Measurements from ENCODE around the gene SYNE2.

DNA sequence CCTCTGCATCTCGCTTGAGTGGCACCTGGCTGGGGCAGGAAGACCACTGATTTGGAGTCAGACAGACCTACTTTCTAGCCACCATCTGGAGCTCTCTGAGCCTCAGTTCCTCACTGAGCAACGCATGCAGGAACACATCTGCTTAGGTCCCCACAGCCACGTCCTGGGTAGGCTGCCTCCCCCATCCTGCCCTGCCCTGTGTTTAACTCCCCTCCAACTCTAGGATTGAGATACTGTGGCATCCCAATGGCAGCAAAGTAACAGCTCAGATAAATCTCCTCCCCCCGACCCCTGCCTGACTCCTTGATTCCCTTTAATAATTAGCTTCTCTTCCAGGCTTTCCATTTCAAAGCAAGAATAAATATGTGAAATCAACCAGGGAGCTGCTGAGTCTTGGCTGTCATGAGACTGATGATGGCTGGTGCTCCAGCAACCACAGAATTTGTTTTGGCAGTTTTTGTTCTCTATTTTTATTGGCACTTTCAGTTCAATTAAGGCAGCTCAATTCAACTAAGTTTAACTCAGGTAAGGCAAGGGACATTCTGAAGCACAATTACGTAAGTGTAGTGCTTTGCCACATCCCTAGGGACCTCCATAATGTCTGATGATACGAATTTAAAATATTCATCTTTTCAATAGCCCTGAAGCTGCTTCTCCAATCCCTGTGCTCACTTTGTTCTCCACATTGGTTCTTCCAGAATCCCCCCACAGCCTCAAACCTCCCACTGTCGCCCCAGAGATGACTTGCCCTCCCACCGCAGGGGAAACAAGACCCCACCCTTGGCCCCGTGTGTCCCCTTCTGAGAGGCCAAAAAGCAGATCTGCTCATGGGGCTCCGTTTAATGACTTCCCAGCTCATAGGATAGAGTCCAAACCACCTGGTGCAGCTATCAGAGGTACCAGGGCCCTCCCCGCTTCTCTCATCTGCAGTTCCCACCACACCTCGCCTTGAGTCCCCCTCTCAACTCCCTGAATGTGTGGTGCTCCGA lies 383.1 kb downstream of the SYNE2 start:
- TF ChIP-seq, protein P1, sequence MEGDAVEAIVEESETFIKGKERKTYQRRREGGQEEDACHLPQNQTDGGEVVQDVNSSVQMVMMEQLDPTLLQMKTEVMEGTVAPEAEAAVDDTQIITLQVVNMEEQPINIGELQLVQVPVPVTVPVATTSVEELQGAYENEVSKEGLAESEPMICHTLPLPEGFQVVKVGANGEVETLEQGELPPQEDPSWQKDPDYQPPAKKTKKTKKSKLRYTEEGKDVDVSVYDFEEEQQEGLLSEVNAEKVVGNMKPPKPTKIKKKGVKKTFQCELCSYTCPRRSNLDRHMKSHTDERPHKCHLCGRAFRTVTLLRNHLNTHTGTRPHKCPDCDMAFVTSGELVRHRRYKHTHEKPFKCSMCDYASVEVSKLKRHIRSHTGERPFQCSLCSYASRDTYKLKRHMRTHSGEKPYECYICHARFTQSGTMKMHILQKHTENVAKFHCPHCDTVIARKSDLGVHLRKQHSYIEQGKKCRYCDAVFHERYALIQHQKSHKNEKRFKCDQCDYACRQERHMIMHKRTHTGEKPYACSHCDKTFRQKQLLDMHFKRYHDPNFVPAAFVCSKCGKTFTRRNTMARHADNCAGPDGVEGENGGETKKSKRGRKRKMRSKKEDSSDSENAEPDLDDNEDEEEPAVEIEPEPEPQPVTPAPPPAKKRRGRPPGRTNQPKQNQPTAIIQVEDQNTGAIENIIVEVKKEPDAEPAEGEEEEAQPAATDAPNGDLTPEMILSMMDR (IDR thresholded peaks at IDR 0.05) = no peak
- TF ChIP-seq POLR2A (IDR thresholded peaks at IDR 0.05) = no peak
